WI38 (cell line): ENCODE data around the gene MRC1.

Experiments
- H3K4me3 ChIP-seq: 2 replicates; pipeline ENCODE4 v1.5.1; 2011; ENCODE audit warnings: low read depth, mild to moderate bottlenecking, control low read depth, low read length
- TF ChIP-seq, protein P1 (sequence below): IDR thresholded peaks from 2 replicates; pipeline ENCODE4 v1.5.1; 2012; ENCODE audit warnings: low read depth, mild to moderate bottlenecking, control low read depth, low read length

MRC1 gene

DNA sequence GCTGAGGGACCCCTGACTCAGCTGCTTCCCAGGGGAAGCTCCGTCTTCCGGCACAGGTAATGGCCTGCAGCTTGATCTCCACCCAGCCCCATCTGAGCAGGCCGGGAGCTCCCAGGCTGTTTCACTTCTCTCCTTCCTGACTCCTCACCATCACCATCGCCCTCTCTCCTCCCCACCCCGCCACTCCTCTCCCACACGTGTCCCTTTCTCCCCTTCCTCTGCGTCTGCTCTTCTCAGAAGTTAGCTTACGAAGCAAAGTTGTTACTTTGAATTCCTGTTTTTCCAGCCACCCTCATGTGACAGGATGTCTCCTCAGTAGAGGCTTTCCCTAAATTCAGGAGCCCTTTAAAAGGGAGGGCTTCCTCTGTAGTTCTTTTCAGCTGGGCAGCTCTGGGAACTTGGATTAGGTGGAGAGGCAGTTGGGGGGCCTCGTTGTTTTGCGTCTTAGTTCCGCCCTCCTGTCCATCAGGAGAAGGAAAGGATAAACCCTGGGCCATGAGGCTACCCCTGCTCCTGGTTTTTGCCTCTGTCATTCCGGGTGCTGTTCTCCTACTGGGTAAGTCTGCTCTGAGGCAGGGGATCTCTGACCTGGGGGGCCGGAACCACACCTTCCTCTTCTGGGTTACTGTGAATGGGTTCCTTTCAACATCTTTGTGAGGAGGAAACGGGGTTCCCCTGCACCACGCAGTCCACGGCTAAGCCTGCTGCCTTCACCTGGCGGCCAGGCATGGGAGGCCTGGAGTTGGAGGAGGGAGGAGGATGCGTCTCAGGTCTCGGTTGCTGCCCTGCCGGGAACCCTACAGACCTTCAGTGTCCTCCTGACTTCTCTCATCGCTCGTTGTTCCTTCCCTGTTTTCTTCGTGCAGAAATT is at the start of gene MRC1:
MRC1 (plus strand) TSS at position 378 of the 871 bp plus-strand sequence; CDS start at position 496, 118 bp downstream.
- TF ChIP-seq, protein P1, sequence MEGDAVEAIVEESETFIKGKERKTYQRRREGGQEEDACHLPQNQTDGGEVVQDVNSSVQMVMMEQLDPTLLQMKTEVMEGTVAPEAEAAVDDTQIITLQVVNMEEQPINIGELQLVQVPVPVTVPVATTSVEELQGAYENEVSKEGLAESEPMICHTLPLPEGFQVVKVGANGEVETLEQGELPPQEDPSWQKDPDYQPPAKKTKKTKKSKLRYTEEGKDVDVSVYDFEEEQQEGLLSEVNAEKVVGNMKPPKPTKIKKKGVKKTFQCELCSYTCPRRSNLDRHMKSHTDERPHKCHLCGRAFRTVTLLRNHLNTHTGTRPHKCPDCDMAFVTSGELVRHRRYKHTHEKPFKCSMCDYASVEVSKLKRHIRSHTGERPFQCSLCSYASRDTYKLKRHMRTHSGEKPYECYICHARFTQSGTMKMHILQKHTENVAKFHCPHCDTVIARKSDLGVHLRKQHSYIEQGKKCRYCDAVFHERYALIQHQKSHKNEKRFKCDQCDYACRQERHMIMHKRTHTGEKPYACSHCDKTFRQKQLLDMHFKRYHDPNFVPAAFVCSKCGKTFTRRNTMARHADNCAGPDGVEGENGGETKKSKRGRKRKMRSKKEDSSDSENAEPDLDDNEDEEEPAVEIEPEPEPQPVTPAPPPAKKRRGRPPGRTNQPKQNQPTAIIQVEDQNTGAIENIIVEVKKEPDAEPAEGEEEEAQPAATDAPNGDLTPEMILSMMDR: no peak
- H3K4me3 ChIP-seq: no peak within 1 kb of the TSS

DNA sequence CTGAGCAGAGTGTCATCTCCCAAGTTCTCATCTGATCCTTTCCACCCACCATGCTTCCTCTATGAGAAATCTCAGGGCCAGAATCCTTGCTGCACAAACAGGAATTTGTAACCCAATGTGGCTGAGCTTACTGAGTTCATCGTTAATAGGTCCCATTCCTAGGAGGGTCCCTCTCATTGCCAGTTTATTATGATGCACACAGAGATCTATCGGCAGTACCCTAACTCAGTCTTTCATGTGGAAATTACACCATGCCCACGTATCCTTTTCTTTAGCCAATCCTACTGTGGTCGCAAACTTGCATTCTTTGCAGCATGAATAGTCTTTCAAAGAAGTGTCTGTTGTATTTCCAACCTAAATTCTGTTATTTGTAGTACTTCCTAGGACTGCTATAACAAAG is 45.0 kb upstream of the MRC1 start:
- no peak overlapping the region for H3K4me3 ChIP-seq
- TF ChIP-seq, protein P1: no peak

DNA sequence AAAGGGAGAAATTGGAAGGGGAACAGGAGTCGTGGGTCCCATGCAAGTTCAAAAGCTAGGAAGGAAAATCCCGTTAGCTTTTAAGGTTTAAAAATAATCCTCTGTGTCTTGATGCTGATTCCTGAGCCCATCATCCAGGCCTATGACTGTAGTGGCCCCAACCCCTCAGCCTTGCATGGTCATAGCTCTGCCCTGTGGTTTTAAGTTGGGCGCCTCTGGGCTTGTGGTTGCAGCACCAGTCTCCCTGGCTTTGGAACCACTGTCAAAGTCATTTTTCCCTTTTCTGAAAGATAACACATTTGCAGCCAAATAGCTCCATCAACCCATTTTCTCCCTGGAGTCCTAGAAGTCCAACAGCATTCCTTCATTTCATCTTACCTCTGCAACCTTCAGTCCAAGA is 43.5 kb upstream of the MRC1 start:
- TF ChIP-seq, protein P1: no peak
- H3K4me3 ChIP-seq: no peak overlapping the region

DNA sequence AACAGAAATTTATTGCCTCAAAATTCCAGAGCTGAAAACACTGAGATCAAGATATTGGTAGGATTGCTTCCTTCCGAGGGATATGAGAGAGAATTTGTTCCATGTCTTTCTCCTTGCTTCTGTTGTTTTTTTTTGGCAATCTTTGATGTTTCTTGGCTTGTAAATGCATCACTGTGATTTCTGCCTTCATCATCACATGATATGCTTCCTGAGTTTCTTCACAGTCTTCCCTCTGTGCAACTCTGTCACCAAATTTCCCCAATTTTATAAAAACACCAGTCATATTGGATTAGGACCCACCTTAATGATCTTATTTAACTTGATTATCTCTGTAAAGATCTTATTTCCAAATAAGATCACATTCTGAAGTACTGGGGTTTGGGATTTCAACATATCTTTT is 42.4 kb upstream of the MRC1 start:
- TF ChIP-seq, protein P1: no peak
- H3K4me3 ChIP-seq: no peak overlapping the region

DNA sequence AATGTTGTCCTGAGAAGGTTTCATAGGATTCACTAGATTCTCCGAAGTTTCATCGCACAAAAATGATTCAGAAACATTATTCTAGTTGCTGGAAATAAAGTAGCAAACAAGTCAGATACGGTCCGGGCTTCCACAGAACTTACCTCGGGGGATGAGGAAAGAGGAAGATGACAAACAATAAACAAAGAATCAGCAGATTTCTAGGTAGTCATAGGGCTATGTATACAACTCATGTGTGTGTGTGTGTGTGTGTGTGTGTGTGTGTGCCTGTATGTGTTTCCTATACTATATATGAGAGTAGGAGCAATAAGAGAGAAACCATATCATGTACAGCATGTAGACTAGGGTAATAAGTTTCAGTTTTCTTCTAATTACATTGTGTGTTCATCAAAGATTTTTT is 40.7 kb upstream of the MRC1 start:
- TF ChIP-seq, protein P1: no peak

DNA sequence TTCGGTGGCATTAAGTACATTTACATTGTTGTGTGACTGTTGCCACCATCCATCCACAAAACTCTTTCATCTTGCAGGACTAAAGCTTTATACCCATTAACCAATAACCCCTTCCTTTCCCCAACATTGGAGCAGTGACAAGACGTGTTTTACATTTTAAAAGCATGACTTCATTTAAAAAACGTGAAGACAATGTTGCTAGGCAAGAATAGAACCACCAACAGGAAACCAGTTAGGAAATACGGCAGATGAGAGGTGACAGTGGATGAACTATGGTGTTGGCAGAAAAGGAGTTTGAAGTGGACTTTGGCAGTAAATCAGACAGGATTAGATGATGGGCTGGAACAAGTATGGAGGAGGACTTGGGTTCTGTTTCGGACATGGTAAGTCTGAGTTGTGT is 40.2 kb upstream of the MRC1 start:
- no peak overlapping the region for H3K4me3 ChIP-seq
- TF ChIP-seq, protein P1: no peak

More for the DNA sequence above, 40.7 kb upstream of the MRC1 start:
- no peak overlapping the region for H3K4me3 ChIP-seq

DNA sequence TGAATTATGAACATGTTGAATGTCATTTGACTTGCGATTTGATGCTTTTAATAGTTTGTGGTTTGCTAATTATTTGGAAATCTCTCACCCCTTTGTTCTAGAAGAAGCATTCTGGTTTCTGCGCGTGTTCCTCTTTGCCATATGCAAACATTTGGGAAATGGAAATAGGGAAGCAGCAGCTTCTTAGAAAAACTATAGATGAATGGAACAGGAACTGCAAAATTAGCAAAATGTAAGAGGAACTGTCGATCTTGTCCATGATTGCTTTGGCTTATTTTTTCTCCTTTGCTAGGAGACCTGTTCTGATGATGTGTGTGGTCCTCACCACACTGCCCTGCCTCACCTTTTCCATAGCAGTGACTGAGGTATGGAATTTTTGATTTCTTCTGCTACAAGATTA is 38.1 kb upstream of the MRC1 start:
- no peak overlapping the region for H3K4me3 ChIP-seq
- TF ChIP-seq, protein P1: no peak
